Type B pancreatic cell (in vitro differentiated cells): ENCODE measurements around the gene ABCA9. TPM values are rescaled to one million over a fixed set of nuclear protein-coding genes. Genes with fewer than 3 reads are reported as not detected.
"Not testable (repeated sequence)": the region's sequence is repeated elsewhere in the genome, so short reads cannot be mapped to it uniquely, and the experiment has no call there.

ENCODE experiments used
- DNase-seq: peaks from one replicate; pipeline ENCODE4 v3.0.0; 2021; ENCODE audit warnings: mixed read lengths; ENCODE audit not compliant: unreplicated experiment; ENCODE audit errors: extremely low spot score
- H3K27ac Mint-ChIP-seq: 2 replicates; pipeline ENCODE4 v1.8.0; 2021; ENCODE audit warnings: mild to moderate bottlenecking, mixed read lengths
- H3K27me3 Mint-ChIP-seq: 2 replicates; pipeline ENCODE4 v1.8.0; 2021; ENCODE audit warnings: mixed read lengths
- H3K36me3 Mint-ChIP-seq: 2 replicates; pipeline ENCODE4 v1.8.0; 2021; ENCODE audit warnings: mixed read lengths
- H3K4me1 Mint-ChIP-seq: one replicate; pipeline ENCODE4 v1.8.0; 2021; ENCODE audit warnings: mixed read lengths; ENCODE audit not compliant: unreplicated experiment
- H3K4me3 Mint-ChIP-seq: 2 replicates; pipeline ENCODE4 v1.8.0; 2021; ENCODE audit warnings: mild to moderate bottlenecking, mixed read lengths
- H3K9me3 Mint-ChIP-seq: 2 replicates; pipeline ENCODE4 v1.8.0; 2021; ENCODE audit warnings: mixed read lengths
- total RNA-seq: library from RNA; stranded (reverse); gene quantifications from 2 replicates; pipeline ENCODE4 v1.2.1, GENCODE V29; 2021; ENCODE audit warnings: low replicate concordance
- TF ChIP-seq, protein P1 (sequence below): fragments of 200-600 bp; sonication (generic); conservative IDR thresholded peaks from 2 replicates; pipeline ENCODE4 v1.5.0; 2021; ENCODE audit warnings: antibody characterized with exemption, mild to moderate bottlenecking

The ABCA9 gene
- total RNA-seq, 1 donor from 2014 or later: 5.0 TPM

GRCh38 chr17:68953340-68953997 lies 107.3 kb downstream of the ABCA9 start:
- Mint-ChIP-seq H3K9me3 (no peaks in the 10 kb centered on the region), H3K27ac (no peak overlapping the region), H3K4me1 (no peaks in the 10 kb centered on the region), H3K4me3 (no peak overlapping the region), H3K36me3 (no peaks in the 10 kb centered on the region), H3K27me3 (no peaks in the 10 kb centered on the region)
- TF ChIP-seq, protein P1, sequence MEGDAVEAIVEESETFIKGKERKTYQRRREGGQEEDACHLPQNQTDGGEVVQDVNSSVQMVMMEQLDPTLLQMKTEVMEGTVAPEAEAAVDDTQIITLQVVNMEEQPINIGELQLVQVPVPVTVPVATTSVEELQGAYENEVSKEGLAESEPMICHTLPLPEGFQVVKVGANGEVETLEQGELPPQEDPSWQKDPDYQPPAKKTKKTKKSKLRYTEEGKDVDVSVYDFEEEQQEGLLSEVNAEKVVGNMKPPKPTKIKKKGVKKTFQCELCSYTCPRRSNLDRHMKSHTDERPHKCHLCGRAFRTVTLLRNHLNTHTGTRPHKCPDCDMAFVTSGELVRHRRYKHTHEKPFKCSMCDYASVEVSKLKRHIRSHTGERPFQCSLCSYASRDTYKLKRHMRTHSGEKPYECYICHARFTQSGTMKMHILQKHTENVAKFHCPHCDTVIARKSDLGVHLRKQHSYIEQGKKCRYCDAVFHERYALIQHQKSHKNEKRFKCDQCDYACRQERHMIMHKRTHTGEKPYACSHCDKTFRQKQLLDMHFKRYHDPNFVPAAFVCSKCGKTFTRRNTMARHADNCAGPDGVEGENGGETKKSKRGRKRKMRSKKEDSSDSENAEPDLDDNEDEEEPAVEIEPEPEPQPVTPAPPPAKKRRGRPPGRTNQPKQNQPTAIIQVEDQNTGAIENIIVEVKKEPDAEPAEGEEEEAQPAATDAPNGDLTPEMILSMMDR: no peak
- no peak for DNase-seq

GRCh38 chr17:68950725-68951124 lies 110.0 kb downstream of the ABCA9 start:
- H3K36me3 Mint-ChIP-seq: no peaks in the 10 kb centered on the region
- no peaks in the 10 kb centered on the region for H3K4me1 Mint-ChIP-seq
- H3K27me3 Mint-ChIP-seq: no peaks in the 10 kb centered on the region
- DNase-seq: no peak
- no peaks in the 10 kb centered on the region for H3K9me3 Mint-ChIP-seq
- TF ChIP-seq, protein P1: no peak
- H3K4me3 Mint-ChIP-seq: no peak overlapping the region
- no peak overlapping the region for H3K27ac Mint-ChIP-seq

GRCh38 chr17:68947868-68948267 lies 112.9 kb downstream of the ABCA9 start:
- not testable (repeated sequence) for H3K27ac Mint-ChIP-seq, H3K36me3 Mint-ChIP-seq, H3K4me1 Mint-ChIP-seq, H3K27me3 Mint-ChIP-seq, H3K4me3 Mint-ChIP-seq, H3K9me3 Mint-ChIP-seq, DNase-seq

- H3K4me1 Mint-ChIP-seq: no peaks in the 10 kb centered on the region
- no peak for DNase-seq
- H3K4me3 Mint-ChIP-seq: no peak overlapping the region
- H3K27ac Mint-ChIP-seq: no peak overlapping the region
- H3K9me3 Mint-ChIP-seq: no peaks in the 10 kb centered on the region
- TF ChIP-seq, protein P1: no peak
- H3K27me3 Mint-ChIP-seq: no peaks in the 10 kb centered on the region
- no peaks in the 10 kb centered on the region for H3K36me3 Mint-ChIP-seq
Observed at GRCh38 chr17:68944435-68945035, 116.2 kb downstream of the ABCA9 start.

DNA sequence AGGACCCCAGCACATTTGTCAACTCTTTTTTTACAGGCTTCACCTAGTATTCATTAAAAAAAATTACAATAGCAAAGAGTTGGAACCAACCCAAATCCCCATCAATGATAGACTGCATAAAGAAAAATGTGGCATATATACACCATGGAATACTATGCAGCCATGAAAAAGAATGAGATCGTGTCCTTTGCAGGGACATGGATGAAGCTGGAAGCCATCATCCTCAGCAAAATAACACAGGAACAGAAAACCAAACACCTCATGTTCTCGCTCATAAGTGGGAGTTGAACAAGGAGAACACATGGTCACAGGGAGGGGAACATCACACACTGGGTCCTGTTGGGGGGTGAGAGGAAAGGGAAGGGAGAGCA lies 116.9 kb downstream of the ABCA9 start:
- not testable (repeated sequence) for H3K9me3 Mint-ChIP-seq, DNase-seq, H3K27me3 Mint-ChIP-seq, H3K27ac Mint-ChIP-seq, H3K4me1 Mint-ChIP-seq, H3K36me3 Mint-ChIP-seq, H3K4me3 Mint-ChIP-seq

GRCh38 chr17:68943123-68943811 lies 117.5 kb downstream of the ABCA9 start:
- no peak for DNase-seq
- Mint-ChIP-seq H3K36me3 (no peaks in the 10 kb centered on the region), H3K4me1 (no peaks in the 10 kb centered on the region), H3K9me3 (no peaks in the 10 kb centered on the region), H3K4me3 (no peak overlapping the region), H3K27me3 (no peaks in the 10 kb centered on the region), H3K27ac (no peak overlapping the region)
- TF ChIP-seq, protein P1: no peak
